Activated T-helper 1 cell treated with anti-CD3 and anti-CD28 coated beads, Interleukin-2, amount 50 U/mL, for 16 hours (primary cell): ENCODE results near the gene PHF10.
A peak's percentile ranks its signal among the peaks of the same experiment; 100 is the strongest.
"Not testable (repeated sequence)": the region's sequence is repeated elsewhere in the genome, so short reads cannot be mapped to it uniquely, and the experiment has no call there.

Experiments used
- DNase-seq, 2 donors: peaks; one replicate each; pipeline ENCODE4 v3.0.0-alpha.2; 2020; ENCODE audit warnings: low read depth in 1 of 2, low spot score in 1 of 2

Gene PHF10

DNA sequence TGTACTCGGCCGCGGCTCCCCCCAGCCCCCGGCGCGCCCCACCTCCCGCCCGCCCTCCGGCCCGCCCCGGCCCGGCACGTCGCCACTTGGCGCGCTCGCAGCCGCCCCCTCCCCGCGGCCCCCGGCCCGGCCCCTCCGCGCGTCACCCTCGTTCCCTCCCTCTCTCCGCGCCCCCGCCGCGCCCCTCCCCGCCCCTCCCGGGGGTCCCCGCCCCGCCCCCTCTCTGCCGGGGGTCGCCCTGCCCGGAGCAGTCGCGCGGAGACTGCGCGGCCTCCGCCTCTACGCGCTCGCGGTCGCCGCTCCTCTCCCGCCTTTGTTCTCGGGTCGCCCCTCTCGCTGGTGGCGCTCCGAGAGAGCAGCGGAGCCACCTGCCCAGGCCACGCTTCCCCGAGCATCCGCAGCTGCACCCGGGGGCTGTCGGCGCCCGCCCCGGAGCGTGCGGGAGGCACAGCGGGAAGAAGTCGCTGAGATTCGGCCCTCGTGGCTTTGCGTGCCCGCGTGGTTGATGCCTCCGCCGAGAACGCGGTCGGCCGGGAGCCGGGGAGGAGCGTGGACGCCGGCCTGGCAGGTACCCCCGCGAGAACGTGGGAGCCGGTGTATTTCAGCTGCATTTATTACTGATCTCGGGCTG, at the start of gene PHF10:
TSS of gene PHF10 (minus strand) at position 7 of the 631 bp plus-strand sequence. CDS start 569 bp downstream, outside the sequence.
- peak; percentile 44 to 67 for DNase-seq

DNA sequence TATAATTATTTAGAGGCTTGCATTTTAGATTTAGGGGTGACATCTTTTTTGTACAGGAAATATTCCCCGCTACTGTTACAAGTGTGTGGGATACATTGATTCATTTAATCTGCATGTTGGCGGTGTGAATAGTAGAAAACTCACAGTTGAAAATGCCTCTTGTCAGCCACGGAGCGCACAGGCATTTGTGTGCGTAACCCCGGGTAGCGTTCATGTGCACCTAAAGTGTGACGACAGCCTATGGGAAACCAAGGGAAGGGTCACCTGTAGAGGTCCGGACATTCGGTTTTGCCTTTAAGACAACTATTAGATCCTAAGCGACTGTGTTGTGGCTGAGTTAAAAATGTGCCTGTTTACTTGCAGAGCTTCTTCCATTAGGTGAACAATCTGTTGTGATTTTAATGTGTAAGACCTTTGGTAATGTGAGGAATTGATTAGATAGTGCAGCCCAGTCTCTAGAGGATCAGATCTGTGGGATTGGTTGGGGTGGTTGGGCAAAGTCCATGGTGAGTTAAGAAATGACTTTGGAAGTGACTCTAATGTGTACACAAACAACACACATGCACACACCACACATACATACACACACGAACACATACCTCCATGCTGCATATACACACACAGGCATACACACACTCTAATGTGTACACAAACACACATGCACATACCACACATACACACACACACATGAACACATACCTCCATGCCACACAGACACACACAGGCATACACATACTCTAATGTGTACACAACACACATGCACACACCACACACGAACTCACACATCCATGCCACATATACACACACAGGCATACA, 42.8 kb upstream of the PHF10 start:
- no peak for DNase-seq

DNA sequence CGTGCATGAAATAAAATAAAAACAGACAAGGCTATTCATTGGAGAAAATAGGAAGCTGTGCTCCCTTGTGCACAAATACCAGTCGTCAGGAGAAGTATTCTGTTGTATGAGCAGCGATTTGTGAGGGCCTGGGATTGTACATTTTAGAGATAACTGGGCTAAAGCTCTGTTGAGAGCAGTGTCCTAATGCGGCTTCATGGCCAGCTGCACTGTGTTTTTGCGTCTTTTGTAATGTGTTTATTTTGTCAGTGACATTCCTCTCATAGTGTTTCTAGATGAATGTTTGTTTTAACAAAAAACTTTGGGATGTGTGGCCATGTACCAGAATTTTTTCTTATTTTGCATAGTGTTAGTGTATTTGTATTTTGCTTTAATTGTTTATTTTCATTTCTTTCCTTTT, 41.9 kb upstream of the PHF10 start:
- no peak for DNase-seq

DNA sequence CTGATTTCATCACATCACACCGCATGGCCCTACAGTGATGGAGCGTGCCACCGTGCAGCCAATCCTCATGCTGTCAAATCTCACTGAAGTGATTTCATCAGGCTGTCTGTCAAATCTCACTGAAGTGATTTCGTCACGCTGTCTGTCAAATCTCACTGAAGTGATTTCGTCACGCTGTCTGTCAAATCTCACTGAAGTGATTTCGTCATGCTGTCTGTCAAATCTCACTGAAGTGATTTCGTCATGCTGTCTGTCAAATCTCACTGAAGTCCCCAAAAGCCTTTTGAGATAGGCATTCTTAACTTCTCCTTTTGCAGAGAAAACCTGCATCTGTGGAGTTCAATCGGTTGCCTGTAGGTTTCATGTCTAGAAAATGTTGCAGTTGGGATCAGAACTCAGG, 41.5 kb upstream of the PHF10 start:
- not testable (repeated sequence) for DNase-seq

DNA sequence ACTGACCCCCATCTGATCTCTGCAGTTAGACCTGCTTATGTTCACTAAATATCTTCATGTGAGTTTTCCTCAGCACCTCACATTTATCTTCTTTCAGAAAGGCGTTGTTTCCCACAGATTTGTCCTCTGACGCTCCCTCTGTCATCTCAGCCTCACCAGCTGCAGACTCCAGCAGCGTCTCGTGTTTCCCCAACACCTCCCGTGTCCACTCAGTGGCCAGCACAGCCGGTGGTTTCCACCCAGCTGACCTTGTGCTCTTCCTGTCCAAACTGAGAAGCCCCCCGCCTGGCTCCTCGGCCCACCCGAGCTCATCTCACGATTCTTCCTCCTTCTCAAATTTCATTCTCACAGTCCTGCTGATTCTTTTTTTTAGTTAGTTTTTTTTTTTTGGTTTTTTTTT, 39.6 kb upstream of the PHF10 start:
- DNase-seq = no peak

DNA sequence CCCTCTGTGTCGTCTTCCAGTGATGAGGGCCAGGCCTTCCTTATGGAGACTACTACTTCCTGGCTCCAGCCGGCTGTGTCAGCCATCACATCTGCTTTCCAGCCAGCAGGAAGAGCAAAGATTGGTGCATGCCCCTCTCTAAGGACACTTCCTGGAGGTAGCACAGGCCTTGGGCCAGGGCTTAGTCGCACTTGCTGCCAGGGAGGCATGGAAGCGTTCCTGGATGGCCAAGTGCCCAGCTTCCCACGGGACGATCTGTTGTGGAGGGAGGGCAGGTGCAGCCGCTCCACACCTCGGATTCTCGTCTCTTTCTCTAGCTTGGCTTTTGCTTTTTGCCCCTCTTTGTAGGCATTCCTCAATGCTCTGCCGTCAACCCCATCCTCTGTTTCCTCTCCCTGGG, 39.0 kb upstream of the PHF10 start:
- DNase-seq = no peak

DNA sequence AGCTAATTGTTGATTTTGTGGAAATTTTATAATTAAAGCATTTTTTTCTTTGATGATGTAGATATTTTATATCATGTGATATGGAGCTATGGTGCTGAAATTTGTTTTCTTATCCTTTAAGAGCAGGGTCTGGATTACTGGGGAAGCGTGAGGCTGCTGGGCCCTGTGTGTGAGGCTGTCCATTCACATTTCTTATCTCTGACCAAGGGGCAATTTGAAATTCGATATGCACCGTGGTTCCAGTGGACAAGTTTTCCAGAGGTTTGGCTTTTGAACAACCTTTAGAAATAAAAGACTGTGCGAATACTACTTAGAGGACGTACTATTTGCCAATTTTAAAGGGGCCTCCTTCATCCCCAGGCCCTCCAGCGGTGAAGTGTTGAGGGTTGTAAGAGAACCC, 30.9 kb upstream of the PHF10 start:
- no peak for DNase-seq

DNA sequence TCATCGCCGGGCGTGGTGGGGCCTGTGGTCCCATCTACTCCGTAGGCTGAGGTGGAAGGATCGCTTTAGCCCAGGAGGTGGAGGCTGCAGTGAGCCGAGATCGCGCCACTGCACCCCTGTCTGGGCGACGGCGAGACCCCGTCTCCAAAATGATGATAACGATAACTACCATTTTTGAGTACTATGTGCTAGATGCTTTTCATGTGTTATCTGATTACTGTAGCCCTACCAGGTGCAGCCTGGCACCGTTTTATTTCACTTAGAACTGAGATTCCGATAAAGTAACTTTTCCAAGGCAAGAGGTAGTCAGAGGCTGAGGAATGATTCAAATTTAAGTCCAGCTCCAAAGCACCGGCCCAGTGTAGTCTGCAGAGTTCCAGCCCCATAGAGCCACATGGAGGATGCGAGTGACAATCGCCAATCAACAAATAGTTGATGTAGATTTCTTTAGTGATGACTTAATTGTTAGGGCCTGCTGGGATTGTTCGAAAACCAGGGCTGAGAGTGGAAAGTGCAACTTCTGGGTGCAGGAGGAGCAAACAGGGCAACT, 27.8 kb upstream of the PHF10 start:
- DNase-seq = no peak

DNA sequence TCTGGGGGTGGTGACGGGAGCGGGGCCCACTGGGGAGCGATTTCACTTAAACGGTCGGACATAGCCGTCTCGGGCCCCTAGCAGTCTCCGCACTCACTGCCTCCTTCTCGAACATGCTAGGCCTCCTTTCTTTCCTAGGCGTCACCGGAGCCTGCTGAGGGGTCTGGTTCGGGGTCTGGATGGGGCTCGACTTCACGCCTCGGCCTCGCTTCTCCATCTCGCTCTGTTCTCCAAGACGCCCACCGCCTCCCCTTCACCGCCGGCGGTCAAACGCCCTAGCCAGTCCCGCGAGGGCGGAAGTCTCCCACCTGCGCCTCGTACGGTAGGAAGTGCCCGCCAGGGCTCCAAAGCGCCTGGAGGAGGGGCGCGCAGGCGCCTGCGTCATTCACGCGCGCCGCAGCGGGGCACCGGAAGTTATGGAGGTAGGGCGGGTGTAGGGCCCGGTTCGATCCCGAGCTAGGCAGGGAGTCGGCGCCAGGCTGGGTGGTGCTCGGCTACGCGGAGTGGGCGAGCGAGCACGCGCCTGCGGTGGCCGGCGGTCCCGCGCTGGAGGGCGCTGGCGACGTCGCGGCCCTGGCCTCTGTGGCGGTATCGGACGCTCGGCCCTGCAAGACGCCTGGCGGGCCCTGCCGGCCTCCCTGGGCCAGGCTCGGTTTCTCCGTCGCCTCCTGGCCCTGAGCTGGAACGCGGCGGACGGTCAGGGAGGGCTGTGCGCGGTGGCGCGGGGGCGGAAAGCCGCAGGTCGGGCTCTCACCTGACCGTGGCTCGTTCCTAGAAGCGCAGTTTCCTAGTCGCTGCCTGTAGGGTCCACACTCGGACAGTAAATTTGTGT, 27.2 kb upstream of the PHF10 start, which contains the start of the genes DYNLT2 and ERMARD:
TSS of gene DYNLT2 (minus strand) at position 331 of the 832 bp plus-strand sequence. CDS start at position 217, 114 bp downstream.
TSS of gene ERMARD (plus strand) at position 381 of the 832 bp plus-strand sequence. CDS start at position 417, 36 bp downstream.
- DNase-seq = peak; percentile 82 to 91

DNA sequence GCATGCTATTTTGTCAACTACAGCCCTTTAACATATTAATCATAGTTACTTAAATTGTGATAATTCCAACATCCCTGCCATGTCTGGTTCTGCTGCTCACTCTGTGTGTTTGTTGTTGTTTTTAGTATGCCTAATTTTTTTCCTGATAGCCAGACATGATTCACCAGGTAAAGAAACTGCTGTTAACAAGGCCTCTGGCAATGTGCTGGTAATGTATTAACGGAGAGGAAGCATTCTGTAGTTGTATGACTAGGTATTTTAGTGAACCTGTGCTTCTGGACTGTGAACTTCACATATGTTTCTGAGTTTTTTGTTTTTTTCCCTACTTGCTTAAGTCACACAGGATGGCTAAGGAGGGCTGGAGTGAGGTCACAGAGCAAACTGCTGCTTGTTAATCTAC, 22.3 kb upstream of the PHF10 start:
- no peak for DNase-seq

DNA sequence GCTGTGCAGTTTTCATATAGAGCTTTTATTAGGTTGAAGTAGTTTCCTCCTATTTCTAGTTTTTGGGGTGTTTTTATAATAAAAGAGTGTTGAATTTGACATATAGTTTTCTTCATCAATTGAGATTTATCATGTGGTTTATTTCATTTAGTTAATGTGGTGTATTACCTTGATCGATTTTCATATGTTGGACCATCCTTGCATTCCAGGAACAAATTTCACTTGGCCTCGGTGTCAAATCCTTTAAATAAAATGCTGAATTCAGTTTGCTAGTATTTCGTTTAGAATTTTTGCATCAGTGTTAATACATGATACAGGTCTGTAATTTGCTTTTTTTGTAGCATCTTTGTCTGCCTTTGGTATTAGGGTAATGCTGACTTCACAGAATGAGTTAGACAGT, 21.1 kb upstream of the PHF10 start:
- DNase-seq = no peak

DNA sequence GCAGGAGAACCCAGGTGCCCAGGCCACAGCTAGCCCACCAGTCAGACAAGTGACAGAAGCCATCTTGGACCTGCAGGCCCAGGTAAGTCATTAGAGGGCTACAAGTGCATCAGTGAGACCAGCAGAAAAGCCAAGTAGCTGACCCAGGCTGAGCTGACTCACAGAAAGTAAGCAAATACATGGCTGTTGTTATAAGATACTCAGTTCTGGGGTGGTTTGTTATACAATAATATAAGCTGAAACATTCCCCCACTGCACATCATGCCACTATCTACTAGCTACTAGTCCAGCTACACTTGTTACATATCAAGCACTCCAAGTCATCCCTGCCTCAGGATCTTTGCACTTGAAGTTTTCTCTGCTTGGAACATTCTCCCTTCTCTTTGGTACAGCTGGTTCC, 17.0 kb upstream of the PHF10 start:
- no peak for DNase-seq

DNA sequence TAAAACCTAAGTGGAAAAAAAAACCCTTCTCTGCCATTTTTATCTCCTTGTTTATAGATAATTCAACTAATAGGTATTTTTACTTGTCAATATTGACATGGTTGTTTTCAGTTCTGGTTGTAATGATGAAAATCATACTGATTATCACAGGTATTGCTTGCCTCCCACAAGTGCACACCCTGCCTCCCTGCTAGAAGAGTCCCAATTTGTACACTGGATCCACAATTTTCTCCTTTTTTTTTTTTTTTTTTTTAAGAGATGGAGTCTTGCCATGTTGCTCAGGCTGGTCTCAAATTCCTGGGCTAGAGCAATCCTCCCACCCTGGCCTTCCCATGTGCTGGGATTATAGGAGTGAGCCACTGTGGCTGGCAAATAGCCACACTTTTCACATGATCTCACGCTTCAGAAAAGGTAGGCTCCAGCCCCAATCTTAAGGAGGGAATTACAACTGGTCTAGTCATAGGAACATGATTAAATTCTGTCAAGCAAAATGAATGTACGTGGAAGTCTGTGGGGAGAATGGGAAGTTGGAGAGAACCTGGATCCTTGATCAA, 14.8 kb upstream of the PHF10 start:
- no peak for DNase-seq

DNA sequence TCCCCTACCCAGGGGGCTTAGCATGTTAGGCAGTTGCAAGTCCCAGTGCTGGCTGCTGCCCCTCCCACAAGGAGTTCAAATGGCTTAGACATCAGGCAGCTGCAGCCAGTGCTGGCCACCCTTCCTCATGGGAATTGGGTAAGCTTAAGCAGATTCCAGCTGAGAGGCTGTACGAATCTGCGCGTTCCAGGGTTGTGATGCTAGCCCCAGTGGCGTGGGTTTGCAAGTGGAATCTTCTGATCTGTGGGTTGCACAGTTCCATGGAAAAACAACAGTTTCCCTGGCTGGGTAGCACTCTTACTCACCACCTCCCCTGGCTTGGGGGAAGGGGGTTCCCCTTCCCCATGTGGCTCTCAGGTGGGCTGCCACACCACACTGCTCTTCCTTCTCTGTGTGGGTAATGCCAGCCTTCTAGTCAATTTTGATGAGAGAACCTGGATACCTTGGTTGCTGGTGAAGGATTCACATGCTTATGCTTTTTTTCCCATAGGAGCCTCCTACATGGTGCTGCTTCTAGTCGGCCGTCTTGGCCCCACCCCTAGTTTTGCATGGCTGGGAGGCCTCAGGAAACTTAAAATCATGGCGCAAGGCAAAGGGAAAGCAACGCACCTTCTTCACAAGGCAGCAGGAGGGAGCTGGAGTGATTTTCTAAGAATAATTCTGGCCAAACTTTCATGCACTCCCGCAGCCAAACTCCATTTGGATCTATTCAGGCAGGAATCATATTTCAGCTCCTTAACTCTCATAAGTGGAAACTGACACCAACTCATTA, 14.1 kb upstream of the PHF10 start:
- no peak for DNase-seq

DNA sequence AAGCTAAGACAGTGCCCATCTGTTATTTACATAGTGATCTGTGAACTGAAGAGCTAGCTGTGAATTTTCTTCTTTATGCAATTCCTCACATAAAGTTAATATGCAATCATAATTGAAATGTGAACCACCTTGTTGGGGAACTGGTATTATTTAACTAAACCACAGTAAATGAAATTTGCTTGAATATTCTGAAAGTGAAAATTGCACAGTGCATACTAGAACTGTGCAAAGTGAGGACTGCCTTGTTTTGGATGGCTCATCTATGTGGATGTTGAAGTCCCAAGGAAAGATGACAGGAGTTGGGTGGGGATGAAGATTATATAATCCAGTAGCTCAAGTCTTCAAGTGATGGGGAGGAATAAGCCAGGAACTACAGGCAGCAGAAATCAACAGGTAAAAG, 5.7 kb upstream of the PHF10 start:
- no peak for DNase-seq

DNA sequence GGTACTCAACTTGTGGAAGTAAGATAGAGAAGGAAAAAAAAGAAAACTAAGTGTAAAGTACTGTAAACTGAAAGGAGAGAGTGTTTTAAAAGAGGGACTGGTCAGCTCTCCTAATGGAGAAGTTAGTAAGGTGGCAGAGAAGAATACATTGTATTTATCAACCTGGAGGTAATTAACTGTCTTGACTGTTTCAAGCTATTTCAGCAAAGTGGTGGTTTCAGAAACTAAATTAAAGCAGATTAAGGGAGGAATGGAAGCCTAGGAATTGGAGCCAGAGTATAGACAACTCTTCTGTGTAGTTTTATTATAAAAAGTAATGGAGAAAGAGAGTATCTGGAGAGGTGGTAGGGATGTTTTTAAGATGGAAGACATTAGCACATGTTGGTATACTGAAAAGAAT, 2.7 kb upstream of the PHF10 start:
- no peak for DNase-seq

DNA sequence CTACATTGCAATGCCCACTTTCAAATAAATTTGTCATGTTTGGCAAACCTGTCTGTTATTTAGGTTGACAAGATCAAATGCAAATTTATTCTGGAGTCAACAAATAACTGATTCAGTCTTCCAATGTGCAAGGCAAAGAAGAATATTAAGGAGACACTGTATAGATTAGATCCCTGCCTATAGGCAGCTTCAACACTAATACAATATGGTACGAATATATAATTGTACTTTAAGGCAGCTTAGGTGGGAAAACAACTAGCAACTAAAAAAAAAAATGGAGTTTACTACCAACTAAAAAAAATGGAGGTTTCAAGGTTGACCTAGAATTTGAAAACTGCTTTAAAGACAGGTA, 1.7 kb upstream of the PHF10 start:
- DNase-seq = no peak

DNA sequence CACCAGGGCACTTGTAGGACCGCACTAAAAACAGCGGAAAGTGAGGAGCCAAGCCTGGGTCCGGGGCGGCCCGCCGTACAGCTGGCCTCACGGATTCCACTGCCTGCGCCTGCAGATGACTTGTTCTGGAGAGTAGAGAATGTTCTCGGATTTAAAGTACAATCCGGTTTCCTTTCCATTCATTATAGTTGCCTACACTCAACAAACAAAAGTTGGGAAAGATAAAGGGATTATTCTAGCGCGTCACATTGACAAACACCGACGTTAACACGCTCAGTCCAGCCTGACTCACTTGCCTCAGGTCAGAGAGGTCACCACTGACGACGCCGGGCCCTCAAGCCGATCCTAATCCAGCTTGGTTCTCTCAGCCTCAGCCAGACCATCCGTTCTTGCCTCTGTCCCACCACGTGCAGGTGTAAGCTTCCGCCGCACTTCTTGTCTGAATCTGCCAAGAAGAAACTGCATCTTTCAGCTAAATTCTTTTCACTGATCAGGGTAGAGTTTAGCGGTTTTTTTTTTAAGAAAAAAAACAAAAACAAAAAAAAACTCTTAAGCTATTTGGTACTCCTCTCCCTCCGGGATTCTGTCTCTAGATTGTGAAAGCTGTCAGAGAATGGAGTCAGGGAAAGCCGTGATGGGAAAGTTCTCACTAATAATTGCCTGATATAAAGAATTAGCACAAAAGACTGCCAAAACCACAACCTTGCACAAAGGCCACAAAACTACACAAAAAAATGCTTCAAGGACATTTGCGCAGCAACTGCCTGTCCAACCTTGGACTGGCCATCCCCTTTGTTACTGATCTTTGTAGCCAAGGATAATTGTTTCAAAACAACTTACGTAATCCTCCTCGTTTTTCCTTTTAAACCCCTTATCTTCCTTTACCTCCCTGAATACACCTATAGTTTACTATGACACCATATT, 1.1 kb upstream of the PHF10 start:
- peak in 1 of 2 donors; percentile 3 for DNase-seq

DNA sequence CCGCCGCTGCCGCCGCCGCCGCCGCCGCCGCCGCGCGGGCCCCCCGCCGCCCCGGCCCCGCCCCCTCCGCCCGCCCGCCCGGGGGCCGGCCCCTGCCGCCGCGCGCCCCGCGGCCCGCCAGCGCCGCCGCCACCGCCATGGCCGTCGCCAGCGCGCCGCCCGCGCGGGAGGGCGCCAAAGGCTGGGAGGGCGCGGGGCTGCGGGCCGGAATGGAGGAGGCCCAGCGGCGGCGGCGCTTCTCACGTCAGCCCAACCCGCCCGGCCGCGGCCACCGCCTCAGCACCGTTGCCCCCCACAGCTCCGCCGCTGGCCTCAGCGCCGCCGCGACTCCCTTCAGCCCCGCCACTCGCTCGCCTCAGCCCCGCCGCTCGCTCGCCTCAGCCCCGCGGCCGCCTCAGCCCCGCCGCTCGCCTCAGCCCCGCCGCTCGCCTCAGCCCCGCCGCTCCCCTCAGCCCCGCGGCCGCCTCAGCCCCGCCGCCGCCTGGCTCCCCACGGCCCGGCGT, 258 bp downstream of the PHF10 start:
- DNase-seq = peak; percentile 10 to 41
